Posterior vena cava (tissue), 2 donors: Measurements from ENCODE around the gene STK24. TPM values are rescaled to one million over a fixed set of nuclear protein-coding genes. Genes with fewer than 3 reads are reported as not detected.

Experiments used
- DNase-seq: peaks from one replicate; pipeline ENCODE4 v3.0.0-alpha.2; 2020; ENCODE audit warnings: low spot score
- intact Hi-C, 2 donors: fragments of 100-400 bp; cut with DNase I; formaldehyde crosslinking; loops; one replicate each; pipeline versions ENCODE4 v1.14.1 to v1.14.2; 2022 to 2023
- total RNA-seq, 2 donors: library from RNA; stranded (reverse); fragmentation: NEBNext Ultra II Directional; extraction: Animal tissue kit (Norgen Biotek cat#: 25700); gene quantifications; one replicate each; pipeline ENCODE4 v1.2.1, GENCODE V29; 2021
- donor health status: DM: yes; HTN: yes; CAD: no.
- donor health status: DM: yes; HTN: yes; CAD: no.

STK24 gene
- total RNA-seq, 2 donors from 2014 or later = 57.3 to 62.6 TPM

- DNase-seq = no peak
- intact Hi-C loops = loop anchor here in 1 of 2 donors (10.0 kb wide), 1 partner anchor 56 kb away; no protein-coding TSS in a partner anchor
Measured at GRCh38 chr13:98540476-98540875, 36.4 kb downstream of the STK24 start.

GRCh38 chr13:98539666-98540065 lies 37.2 kb downstream of the STK24 start:
- intact Hi-C loops = loop anchor here in 1 of 2 donors (10.0 kb wide), 1 partner anchor 55 kb away; no protein-coding TSS in a partner anchor
- no peak for DNase-seq

- no peak for DNase-seq
- intact Hi-C loops = no loop called here
Measured at GRCh38 chr13:98538876-98539275, 38.0 kb downstream of the STK24 start.

GRCh38 chr13:98537740-98538139 lies 39.2 kb downstream of the STK24 start:
- DNase-seq = no peak
- intact Hi-C loops = no loop called here

- intact Hi-C loops = no loop called here
- no peak for DNase-seq
Measured at GRCh38 chr13:98537306-98537705, 39.6 kb downstream of the STK24 start.

- DNase-seq = no peak
- intact Hi-C loops = no loop called here
Measured at GRCh38 chr13:98536729-98537128, 40.2 kb downstream of the STK24 start.

- intact Hi-C loops = loop anchor here in 1 of 2 donors (1.0 kb wide), 1 partner anchor 28 kb away; no protein-coding TSS in a partner anchor
- DNase-seq = no peak
Measured at GRCh38 chr13:98535501-98536354, 41.2 kb downstream of the STK24 start.

- no peak for DNase-seq
- intact Hi-C loops = loop anchor here in 1 of 2 donors (1.0 kb wide), 1 partner anchor 28 kb away; no protein-coding TSS in a partner anchor
Measured at GRCh38 chr13:98534821-98535220, 42.1 kb downstream of the STK24 start.

- intact Hi-C loops = no loop called here
- DNase-seq = no peak
Measured at GRCh38 chr13:98533912-98534311, 43.0 kb downstream of the STK24 start.

- DNase-seq = no peak
- intact Hi-C loops = no loop called here
Measured at GRCh38 chr13:98532254-98532653, 44.7 kb downstream of the STK24 start.

GRCh38 chr13:98530217-98530616 lies 46.7 kb downstream of the STK24 start:
- DNase-seq = no peak

GRCh38 chr13:98529171-98529570 lies 47.7 kb downstream of the STK24 start:
- no peak for DNase-seq
- intact Hi-C loops = no loop called here

More at GRCh38 chr13:98530217-98530616, 46.7 kb downstream of the STK24 start:
- intact Hi-C loops = no loop called here

- DNase-seq = no peak
Measured at GRCh38 chr13:98528663-98529064, 48.2 kb downstream of the STK24 start.

GRCh38 chr13:98527526-98527925 lies 49.4 kb downstream of the STK24 start:
- no peak for DNase-seq
- intact Hi-C loops = no loop called here

More at GRCh38 chr13:98528663-98529064, 48.2 kb downstream of the STK24 start:
- intact Hi-C loops = no loop called here

- intact Hi-C loops = no loop called here
- DNase-seq = no peak
Measured at GRCh38 chr13:98526182-98526512, 50.8 kb downstream of the STK24 start.

GRCh38 chr13:98525456-98526181 lies 51.3 kb downstream of the STK24 start:
- no peak for DNase-seq
- intact Hi-C loops = loop anchor here in 1 of 2 donors (2.0 kb wide), 1 partner anchor 21 kb away; no protein-coding TSS in a partner anchor

- DNase-seq = no peak
- intact Hi-C loops = loop anchor here in 1 of 2 donors (2.0 kb wide), 1 partner anchor 22 kb away; no protein-coding TSS in a partner anchor
Measured at GRCh38 chr13:98524793-98525192, 52.1 kb downstream of the STK24 start.

- DNase-seq = no peak
- intact Hi-C loops = loop anchor here in 1 of 2 donors (2.0 kb wide), 1 partner anchor 22 kb away; no protein-coding TSS in a partner anchor
Measured at GRCh38 chr13:98524391-98524790, 52.5 kb downstream of the STK24 start.

GRCh38 chr13:98523455-98524102 lies 53.3 kb downstream of the STK24 start:
- intact Hi-C loops = loop anchor here in 1 of 2 donors (2.0 kb wide), 1 partner anchor 23 kb away; no protein-coding TSS in a partner anchor
- no peak for DNase-seq
